NT2/D1 (cell line): ENCODE results near the gene LANCL1.

ENCODE experiments used
- SUZ12 ChIP-seq: IDR thresholded peaks from 2 replicates; pipeline ENCODE4 v1.6.1; 2011; ENCODE audit not compliant: insufficient read length, insufficient read depth; ENCODE audit errors: extremely low read depth
- YY1 ChIP-seq: IDR thresholded peaks from 2 replicates; pipeline ENCODE4 v1.6.1; 2011; ENCODE audit not compliant: insufficient read length, insufficient read depth
- ZNF274 ChIP-seq: IDR thresholded peaks from 2 replicates; pipeline ENCODE4 v1.6.1; 2011; ENCODE audit warnings: mild to moderate bottlenecking, low read depth, low read length

DNA sequence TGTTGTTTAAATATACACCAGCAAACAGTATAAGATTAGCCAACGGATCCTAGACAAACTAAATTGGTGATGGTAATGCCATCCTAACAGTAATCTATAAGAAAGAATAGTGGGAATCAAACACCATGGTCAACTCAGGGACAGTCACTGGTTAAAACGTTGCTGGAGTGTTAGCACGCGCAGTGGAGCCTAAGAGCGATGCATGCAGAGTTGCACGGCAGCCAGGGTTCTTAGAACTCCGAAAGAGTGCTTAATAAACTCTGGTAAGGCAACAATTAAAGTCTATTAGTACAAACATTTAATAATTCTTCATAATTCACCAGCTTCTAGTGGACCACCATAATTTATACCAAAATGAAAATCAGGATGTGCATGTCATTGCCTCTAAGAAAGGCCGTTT lies 22.2 kb downstream of the LANCL1 start:
- TF ChIP-seq ZNF274 (no peak), YY1 (no peak), SUZ12 (no peak)
